ENCODE results near the gene UGGT2.

UGGT2 gene

GRCh38 chr13:95903569-95903968, 149.6 kb downstream of the UGGT2 start:
- H3K27me3 ChIP-seq, result no peaks in the 10 kb centered on the region
- H3K4me2 ChIP-seq, result no peak overlapping the region
- H4K20me1 ChIP-seq, result no peaks in the 10 kb centered on the region
- H3K9ac ChIP-seq, result no peak overlapping the region
- no peak overlapping the region for H3K4me3 ChIP-seq
- no peaks in the 10 kb centered on the region for H3K36me3 ChIP-seq
- no peaks in the 10 kb centered on the region for H3K9me3 ChIP-seq
- H3K4me1 ChIP-seq, result no peaks in the 10 kb centered on the region
- H3K27ac ChIP-seq, result no peak overlapping the region
- no peak for TF ChIP-seq Cebpa-rat (IDR thresholded peaks at IDR 0.05)

- no peak overlapping the region for H3K27ac ChIP-seq
- no peak for TF ChIP-seq Cebpa-rat (IDR thresholded peaks at IDR 0.05)
- no peaks in the 10 kb centered on the region for H4K20me1 ChIP-seq
- H3K9ac ChIP-seq, result no peak overlapping the region
- no peaks in the 10 kb centered on the region for H3K27me3 ChIP-seq
- no peak overlapping the region for H3K4me3 ChIP-seq
- H3K4me1 ChIP-seq, result no peaks in the 10 kb centered on the region
- H3K4me2 ChIP-seq, result no peak overlapping the region
- no peaks in the 10 kb centered on the region for H3K9me3 ChIP-seq
- H3K36me3 ChIP-seq, result no peaks in the 10 kb centered on the region
Measured at GRCh38 chr13:95902741-95903140, 150.5 kb downstream of the UGGT2 start.

GRCh38 chr13:95898256-95898655, 154.9 kb downstream of the UGGT2 start:
- no peak overlapping the region for H3K4me3 ChIP-seq
- H3K4me2 ChIP-seq, result no peak overlapping the region
- H3K9me3 ChIP-seq, result no peaks in the 10 kb centered on the region
- H3K4me1 ChIP-seq, result no peaks in the 10 kb centered on the region
- no peaks in the 10 kb centered on the region for H3K27me3 ChIP-seq
- no peaks in the 10 kb centered on the region for H3K36me3 ChIP-seq
- H3K27ac ChIP-seq, result no peak overlapping the region
- no peak for TF ChIP-seq Cebpa-rat (IDR thresholded peaks at IDR 0.05)
- H4K20me1 ChIP-seq, result no peaks in the 10 kb centered on the region
- no peak overlapping the region for H3K9ac ChIP-seq

DNA sequence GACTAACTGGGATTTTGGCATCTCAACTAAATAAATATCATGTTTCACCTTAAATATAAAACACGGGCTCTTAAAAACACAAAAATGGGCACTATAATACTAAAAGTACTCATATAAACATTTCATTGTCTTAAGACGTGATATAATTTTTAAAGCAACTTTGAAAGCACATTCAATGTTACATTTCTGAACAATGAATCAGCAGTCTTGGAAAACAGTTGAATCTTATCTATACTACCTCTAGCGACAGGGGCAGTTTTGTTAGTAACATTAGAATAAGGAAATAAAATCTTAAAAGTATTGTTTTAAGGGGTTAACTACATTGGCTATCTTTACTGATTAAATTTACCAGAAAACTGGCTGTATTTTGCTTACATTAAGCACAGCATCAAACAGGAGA, 156.9 kb downstream of the UGGT2 start:
- Histone ChIP-seq H3K4me2 (no peak overlapping the region), H3K36me3 (no peaks in the 10 kb centered on the region), H3K4me1 (no peaks in the 10 kb centered on the region), H3K9ac (no peak overlapping the region), H3K4me3 (no peak overlapping the region), H3K27ac (no peak overlapping the region), H3K27me3 (no peaks in the 10 kb centered on the region), H4K20me1 (no peaks in the 10 kb centered on the region), H3K9me3 (no peaks in the 10 kb centered on the region)
- no peak for TF ChIP-seq Cebpa-rat (IDR thresholded peaks at IDR 0.05)

DNA sequence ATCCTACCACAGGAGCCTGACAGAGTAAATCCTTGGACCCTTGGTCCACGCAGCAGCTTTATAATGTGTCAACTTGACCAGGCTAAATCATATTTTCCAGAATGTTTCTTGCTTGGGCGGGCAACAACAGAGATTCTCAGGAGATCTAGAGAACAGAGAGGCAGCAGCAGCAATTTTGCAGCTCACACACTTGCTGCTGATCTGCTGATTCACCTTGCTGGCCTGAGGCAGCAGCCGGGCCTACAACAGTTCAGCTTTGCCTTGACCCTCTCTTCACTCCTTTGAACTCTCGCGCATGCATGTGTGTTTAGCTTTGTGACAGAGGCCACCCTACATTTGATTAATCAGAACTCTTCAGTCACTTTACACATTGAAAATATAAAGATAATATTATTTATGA, 159.3 kb downstream of the UGGT2 start:
- H3K36me3 ChIP-seq, result no peaks in the 10 kb centered on the region
- TF ChIP-seq Cebpa-rat (IDR thresholded peaks at IDR 0.05), result no peak
- H3K27me3 ChIP-seq, result no peaks in the 10 kb centered on the region
- H3K9ac ChIP-seq, result no peak overlapping the region
- no peaks in the 10 kb centered on the region for H4K20me1 ChIP-seq
- no peak overlapping the region for H3K27ac ChIP-seq
- no peak overlapping the region for H3K4me2 ChIP-seq
- no peaks in the 10 kb centered on the region for H3K9me3 ChIP-seq
- no peaks in the 10 kb centered on the region for H3K4me1 ChIP-seq
- no peak overlapping the region for H3K4me3 ChIP-seq

DNA sequence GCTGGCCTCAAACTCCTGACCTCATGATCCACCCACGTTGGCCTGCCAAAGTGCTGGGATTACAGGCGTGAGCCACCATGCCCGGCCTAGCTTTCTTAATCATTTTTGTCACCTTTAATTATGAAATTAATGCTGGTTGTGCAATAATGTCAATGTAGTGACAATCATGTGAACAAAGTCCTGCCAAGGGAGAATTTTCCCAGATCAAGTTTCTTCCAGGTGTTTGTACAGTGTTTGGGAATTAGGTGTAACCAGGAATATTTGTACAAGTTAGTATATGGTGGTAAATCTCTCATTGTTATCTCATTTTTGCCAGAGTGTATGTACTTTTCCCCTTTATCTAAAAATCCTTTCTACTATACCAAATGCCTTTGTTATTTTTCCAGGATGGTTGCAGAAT, 171.1 kb downstream of the UGGT2 start:
- Histone ChIP-seq H3K9me3 (no peaks in the 10 kb centered on the region), H3K27me3 (no peaks in the 10 kb centered on the region), H3K36me3 (no peaks in the 10 kb centered on the region), H3K4me1 (no peaks in the 10 kb centered on the region), H3K27ac (no peak overlapping the region), H3K4me3 (no peak overlapping the region), H3K9ac (no peak overlapping the region), H4K20me1 (no peaks in the 10 kb centered on the region), H3K4me2 (no peak overlapping the region)
- 0 out of 2 replicates have a peak, but pooled peaks have one; percentile 13 for TF ChIP-seq Cebpa-rat (IDR thresholded peaks at IDR 0.05)

DNA sequence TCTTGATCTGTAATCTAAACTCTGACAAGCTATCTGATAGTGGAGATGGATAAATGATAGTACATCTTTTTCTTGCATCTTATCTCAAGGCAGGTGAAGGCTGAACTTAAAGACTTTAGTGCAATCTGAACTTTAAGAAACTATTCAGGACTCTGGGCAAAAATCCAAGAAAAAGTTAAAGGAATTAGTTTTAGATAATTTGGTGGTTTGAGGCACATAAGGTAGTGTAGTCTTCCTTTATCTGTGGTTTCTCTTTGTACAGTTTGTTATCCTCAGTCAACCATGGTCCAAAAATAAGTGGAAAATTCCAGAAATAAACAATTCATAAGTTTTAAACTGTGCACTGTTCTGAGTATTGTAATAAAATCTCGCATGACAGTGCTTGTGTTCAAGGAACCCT, 172.9 kb downstream of the UGGT2 start:
- H3K4me2 ChIP-seq, result no peak overlapping the region
- no peak overlapping the region for H3K9ac ChIP-seq
- no peak overlapping the region for H3K27ac ChIP-seq
- no peaks in the 10 kb centered on the region for H4K20me1 ChIP-seq
- H3K9me3 ChIP-seq, result no peaks in the 10 kb centered on the region
- no peak for TF ChIP-seq Cebpa-rat (IDR thresholded peaks at IDR 0.05)
- H3K27me3 ChIP-seq, result no peaks in the 10 kb centered on the region
- H3K4me3 ChIP-seq, result no peak overlapping the region
- no peaks in the 10 kb centered on the region for H3K4me1 ChIP-seq
- no peaks in the 10 kb centered on the region for H3K36me3 ChIP-seq

DNA sequence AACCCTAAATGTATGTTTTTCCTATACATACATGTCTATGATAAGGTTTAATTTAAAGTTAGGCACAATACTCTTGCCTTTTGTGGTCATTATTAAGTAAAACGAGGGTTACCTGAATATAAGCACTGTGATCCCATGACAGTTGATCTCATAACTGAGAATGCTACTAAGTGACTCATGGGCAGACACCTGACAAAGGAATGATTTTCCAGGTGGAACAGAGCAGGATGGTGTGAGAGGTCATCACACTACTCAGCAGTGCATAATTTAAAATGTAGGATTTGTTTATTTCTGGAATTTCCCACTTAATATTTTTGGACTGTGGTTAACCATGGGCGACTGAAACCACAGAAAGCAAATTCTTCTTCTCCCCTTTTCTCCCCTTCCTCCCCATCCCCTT, 178.9 kb downstream of the UGGT2 start:
- no peaks in the 10 kb centered on the region for H3K36me3 ChIP-seq
- no peaks in the 10 kb centered on the region for H3K9me3 ChIP-seq
- no peak overlapping the region for H3K9ac ChIP-seq
- no peak for TF ChIP-seq Cebpa-rat (IDR thresholded peaks at IDR 0.05)
- no peaks in the 10 kb centered on the region for H3K27me3 ChIP-seq
- no peaks in the 10 kb centered on the region for H4K20me1 ChIP-seq
- H3K4me2 ChIP-seq, result no peak overlapping the region; the same call in 1 of the 2 replicates
- H3K4me1 ChIP-seq, result peaks cover 6% of the 10 kb centered on the region; the same call in 1 of the 2 replicates
- H3K4me3 ChIP-seq, result no peak overlapping the region
- H3K27ac ChIP-seq, result no peak overlapping the region

- no peak overlapping the region for H3K4me2 ChIP-seq
- H3K9ac ChIP-seq, result no peak overlapping the region
- no peak overlapping the region for H3K4me3 ChIP-seq
- TF ChIP-seq Cebpa-rat (IDR thresholded peaks at IDR 0.05), result no peak
- H4K20me1 ChIP-seq, result no peaks in the 10 kb centered on the region
- no peaks in the 10 kb centered on the region for H3K9me3 ChIP-seq
- peaks cover 6% of the 10 kb centered on the region; the same call in 1 of the 2 replicates for H3K4me1 ChIP-seq
- no peak overlapping the region for H3K27ac ChIP-seq
- H3K27me3 ChIP-seq, result no peaks in the 10 kb centered on the region
- H3K36me3 ChIP-seq, result no peaks in the 10 kb centered on the region
Measured at GRCh38 chr13:95870421-95870820, 182.8 kb downstream of the UGGT2 start.

DNA sequence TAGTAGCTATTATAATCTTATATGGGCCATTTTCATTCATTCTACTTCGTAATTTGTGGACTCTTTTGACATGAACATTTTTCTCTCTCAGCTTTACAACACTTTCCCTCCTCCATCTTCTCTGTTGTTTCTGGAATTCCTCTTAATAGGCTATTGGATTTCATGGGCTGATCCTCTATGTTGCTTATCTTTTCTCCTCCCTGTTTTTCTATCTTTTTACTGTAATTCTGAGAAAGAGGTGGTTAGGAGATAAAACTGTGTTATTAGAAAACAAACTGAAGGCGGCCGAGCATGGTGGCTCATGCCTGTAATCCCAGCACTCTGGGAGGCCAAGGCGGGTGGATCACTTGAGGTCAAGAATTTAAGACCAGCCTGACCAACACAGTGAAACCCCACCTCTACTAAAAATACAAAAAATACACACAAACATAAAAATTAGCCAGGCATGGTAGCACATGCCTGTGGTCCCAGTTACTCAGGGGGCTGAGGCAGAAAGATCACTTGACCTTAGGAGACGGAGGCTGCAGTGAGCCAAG, 188.1 kb downstream of the UGGT2 start:
- no peak overlapping the region for H3K9ac ChIP-seq
- no peak for TF ChIP-seq Cebpa-rat (IDR thresholded peaks at IDR 0.05)
- H3K27me3 ChIP-seq, result no peaks in the 10 kb centered on the region
- no peak overlapping the region for H3K27ac ChIP-seq
- H3K36me3 ChIP-seq, result no peaks in the 10 kb centered on the region
- no peak overlapping the region for H3K4me2 ChIP-seq
- H3K4me3 ChIP-seq, result no peak overlapping the region
- H4K20me1 ChIP-seq, result no peaks in the 10 kb centered on the region
- no peaks in the 10 kb centered on the region for H3K9me3 ChIP-seq
- H3K4me1 ChIP-seq, result no peaks in the 10 kb centered on the region

GRCh38 chr13:95862408-95862807, 190.8 kb downstream of the UGGT2 start:
- no peak for TF ChIP-seq Cebpa-rat (IDR thresholded peaks at IDR 0.05)
- H3K4me3 ChIP-seq, result no peak overlapping the region

More at GRCh38 chr13:95862408-95862807, 190.8 kb downstream of the UGGT2 start:
- Histone ChIP-seq H3K9me3 (no peaks in the 10 kb centered on the region), H3K4me1 (peaks cover 5% of the 10 kb centered on the region; the same call in 1 of the 2 replicates), H3K4me2 (no peak overlapping the region), H3K36me3 (no peaks in the 10 kb centered on the region), H4K20me1 (no peaks in the 10 kb centered on the region), H3K27me3 (no peaks in the 10 kb centered on the region), H3K27ac (no peak overlapping the region), H3K9ac (no peak overlapping the region)

Measured in BLaER1 (cell line).